CD4-positive, alpha-beta T cell treated with Interleukin-17A for 4 hours (primary cell): ENCODE data around the gene RCAN3.
"Not testable (repeated sequence)": the region's sequence is repeated elsewhere in the genome, so short reads cannot be mapped to it uniquely, and the experiment has no call there.

Experiments used
- DNase-seq: peaks from one replicate; pipeline ENCODE4 v3.0.0-alpha.2; 2020; ENCODE audit warnings: mixed read lengths

The RCAN3 gene

GRCh38 chr1:24502709-24503058 is at the start of gene RCAN3:
Gene RCAN3 (plus strand): TSS chr1:24502836. CDS start chr1:24514373, 11,537 bp downstream.
- DNase-seq = peak; percentile 91

- DNase-seq = no peak
Measured at GRCh38 chr1:24452922-24453485, 49.6 kb upstream of the RCAN3 start.

GRCh38 chr1:24454673-24455072 is 48.0 kb upstream of the RCAN3 start:
- DNase-seq = no peak

GRCh38 chr1:24455272-24455671 is 47.4 kb upstream of the RCAN3 start:
- no peak for DNase-seq

- no peak for DNase-seq
Measured at GRCh38 chr1:24457866-24458265, 44.8 kb upstream of the RCAN3 start.

GRCh38 chr1:24459551-24460266 is 42.9 kb upstream of the RCAN3 start:
- DNase-seq = no peak

GRCh38 chr1:24462128-24462527 is 40.5 kb upstream of the RCAN3 start:
- not testable (repeated sequence) for DNase-seq

GRCh38 chr1:24463776-24464735 is 38.6 kb upstream of the RCAN3 start:
- DNase-seq = peak; percentile 29

- DNase-seq = no peak
Measured at GRCh38 chr1:24465099-24465498, 37.5 kb upstream of the RCAN3 start.

GRCh38 chr1:24465638-24466037 is 37.0 kb upstream of the RCAN3 start:
- DNase-seq = no peak

- no peak for DNase-seq
Measured at GRCh38 chr1:24468685-24469316, 33.8 kb upstream of the RCAN3 start.

GRCh38 chr1:24470592-24470991 is 32.0 kb upstream of the RCAN3 start:
- no peak for DNase-seq

- no peak for DNase-seq
Measured at GRCh38 chr1:24472527-24473251, 29.9 kb upstream of the RCAN3 start.

GRCh38 chr1:24474193-24474592 is 28.4 kb upstream of the RCAN3 start:
- DNase-seq = no peak

- DNase-seq = no peak
Measured at GRCh38 chr1:24475700-24476099, 26.9 kb upstream of the RCAN3 start.

GRCh38 chr1:24476571-24476970 is 26.1 kb upstream of the RCAN3 start:
- DNase-seq = no peak

- DNase-seq = no peak
Measured at GRCh38 chr1:24477309-24477708, 25.3 kb upstream of the RCAN3 start.

- peak; percentile 78 for DNase-seq
Measured at GRCh38 chr1:24481101-24481500, 21.5 kb upstream of the RCAN3 start.

- peak; percentile 59 for DNase-seq
Measured at GRCh38 chr1:24481843-24482610, 20.6 kb upstream of the RCAN3 start.

GRCh38 chr1:24483441-24483840 is 19.2 kb upstream of the RCAN3 start:
- DNase-seq = peak; percentile 61

GRCh38 chr1:24484199-24484598 is 18.4 kb upstream of the RCAN3 start:
- DNase-seq = no peak
